Activated naive CD4-positive, alpha-beta T cell (primary cell): ENCODE results near the gene OGDH.
"Not testable (repeated sequence)": the region's sequence is repeated elsewhere in the genome, so short reads cannot be mapped to it uniquely, and the experiment has no call there.

Source experiments
- DNase-seq, 4 experiments: peaks; one replicate each; lab custom pipeline; 2025; lab: John Stamatoyannopoulos, UW

The OGDH gene

DNA sequence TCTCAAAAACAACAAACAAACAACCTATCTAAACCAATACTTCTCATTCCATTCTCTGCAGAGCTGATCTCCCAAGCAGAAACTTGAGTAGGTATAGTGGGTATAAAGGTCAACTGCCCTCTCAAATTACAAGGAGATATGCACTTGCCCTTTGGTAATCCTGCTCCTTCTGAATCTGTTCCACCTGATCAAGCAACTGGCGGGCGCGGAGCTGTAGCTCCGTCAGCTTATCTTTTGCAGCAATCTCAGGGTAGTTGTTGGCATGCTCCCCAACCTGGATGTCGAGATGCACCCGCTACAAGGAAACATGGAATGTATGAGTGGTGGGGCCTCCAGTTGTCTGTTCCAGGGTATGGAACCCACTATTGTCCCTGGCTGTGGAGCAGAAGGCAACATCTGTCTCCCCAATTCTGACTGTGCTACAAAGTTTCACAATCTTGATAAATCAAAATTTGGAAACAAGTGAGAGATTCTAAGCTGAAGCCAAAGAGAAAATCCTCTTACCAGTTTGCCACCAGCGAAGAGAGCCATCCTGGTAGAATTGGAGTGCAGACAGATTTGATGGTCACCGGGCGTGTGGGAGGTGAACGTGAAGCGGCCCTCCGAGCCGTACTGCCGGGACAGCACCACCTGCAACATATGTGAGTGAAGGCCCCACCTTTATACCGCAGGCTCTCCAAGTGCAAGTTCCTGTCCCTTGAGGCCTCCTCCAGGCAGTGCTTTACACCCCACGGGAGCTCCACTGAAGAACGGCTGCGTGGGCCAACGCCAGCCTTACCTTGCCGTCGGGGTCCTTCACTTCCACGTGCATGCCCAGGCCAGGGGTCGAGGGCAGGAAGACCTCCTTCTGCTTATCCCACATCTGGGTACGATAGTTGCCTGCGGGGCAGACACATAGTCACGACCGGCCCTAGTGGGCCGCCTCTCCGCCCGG lies 25.2 kb upstream of the OGDH start:
- peak in 3 of 4 experiments; percentile 17 to 33 (median 28) for DNase-seq

DNA sequence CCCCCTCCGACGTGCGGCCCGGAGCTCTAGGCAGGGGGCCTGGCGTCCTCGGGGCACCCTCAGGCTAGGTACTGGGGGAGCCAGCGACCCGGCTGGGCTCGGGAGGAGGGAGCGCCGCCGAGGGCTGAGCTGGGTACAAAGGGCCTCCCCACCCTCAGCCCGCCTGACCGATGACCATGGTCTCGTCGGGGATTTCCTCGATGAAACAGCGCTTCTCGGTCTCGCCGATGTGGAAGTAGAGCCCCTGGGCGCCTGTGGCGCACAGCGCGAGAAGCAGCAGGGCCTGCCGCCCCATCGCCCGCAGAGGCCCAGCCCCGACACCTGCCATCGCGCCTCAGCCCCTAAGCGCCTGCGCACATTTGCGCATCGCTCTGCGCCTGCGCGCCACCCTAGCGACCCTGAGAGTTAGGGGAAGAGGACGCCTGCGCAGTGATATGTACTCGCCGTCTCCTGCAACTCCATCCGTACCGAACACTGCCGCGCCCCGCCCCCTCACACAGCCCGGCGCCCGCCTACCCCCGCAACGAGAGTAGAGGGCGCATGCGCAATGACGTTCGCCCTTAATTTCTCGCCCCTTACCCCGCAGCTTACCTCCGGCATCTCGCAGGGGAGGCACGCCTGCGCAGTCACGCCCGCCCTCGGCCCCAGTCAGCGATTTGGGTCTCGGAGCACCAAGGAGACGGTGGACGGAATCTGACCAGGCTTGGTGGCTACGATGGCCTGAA lies 24.4 kb upstream of the OGDH start, which contains the start of gene TMED4:
Gene TMED4, minus strand, starts transcription at position 353 of the 725 bp plus-strand sequence. Its CDS starts 25 bp downstream, at position 328.
- DNase-seq = peak; percentile 99 to 100 (median 100)

DNA sequence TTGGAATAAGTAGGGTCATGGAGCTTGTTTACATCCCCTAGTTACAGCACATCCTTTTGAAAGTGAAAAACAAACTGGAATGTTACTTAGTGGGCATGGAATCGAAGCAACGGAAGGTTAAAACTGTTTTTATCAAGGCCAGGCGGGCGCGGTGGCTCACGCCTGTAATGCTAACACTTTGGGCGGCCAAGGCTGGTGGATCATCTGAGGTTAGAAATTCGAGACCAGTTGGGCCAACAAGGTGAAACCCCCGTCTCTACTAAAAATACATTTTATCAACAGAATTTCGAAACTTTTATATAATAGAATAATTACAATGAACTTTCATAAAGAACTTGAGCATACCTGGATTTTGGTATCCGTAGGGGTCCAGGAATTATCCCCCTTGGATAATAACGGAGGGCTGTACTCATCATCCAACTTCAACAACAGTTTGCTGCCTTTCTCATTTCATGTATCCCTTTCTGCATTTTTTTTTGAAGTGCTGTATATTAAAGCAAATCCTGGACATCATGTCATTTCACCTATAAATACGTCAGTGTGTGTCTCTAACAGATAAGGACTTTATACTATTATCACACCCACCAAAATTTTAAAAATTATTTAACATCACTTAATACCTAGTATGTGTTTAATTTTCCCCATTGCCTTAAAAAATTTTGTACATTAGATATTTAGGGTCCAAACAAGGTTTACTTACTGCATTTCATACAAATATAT lies 23.1 kb upstream of the OGDH start:
- DNase-seq = no peak

DNA sequence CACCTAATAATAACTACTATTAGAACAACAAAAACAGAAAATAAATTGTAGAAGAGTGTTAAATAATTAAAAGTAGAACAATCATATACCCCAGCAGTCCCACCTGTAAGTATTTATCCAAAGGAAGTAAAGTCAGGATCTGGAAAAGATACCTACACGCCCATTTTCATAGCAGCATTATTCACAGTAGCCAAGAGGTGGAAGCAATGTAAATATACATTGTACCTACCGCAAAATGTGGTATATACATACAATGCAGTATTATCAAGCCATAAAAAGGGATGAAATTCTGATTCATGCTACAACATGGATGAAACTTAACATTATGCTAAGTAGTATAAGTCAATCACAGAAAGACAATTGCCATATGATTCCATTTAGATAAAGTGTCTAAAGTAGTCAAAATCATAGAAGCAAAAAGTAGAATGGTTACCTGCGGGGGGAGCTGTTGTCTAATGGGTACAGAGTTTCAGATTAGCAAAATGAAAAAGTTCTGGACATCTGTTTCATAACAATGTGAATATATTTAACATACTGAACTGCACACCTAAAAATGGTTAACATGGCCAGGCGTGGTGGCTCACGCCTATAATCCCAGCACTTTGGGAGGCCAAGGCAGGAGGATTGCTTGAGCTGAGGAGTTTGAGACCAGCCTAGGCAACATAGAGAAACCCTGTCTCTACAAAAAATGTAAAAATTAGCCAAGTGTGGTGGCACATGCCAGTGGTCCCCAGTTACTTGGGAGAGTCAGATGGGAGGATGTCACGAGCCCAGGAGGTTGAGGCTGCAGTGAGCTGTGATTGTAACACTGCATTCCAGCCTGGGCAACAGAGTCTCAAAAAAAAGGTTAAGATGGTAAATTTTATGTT lies 18.4 kb upstream of the OGDH start:
- DNase-seq = peak in 2 of 4 experiments; percentile 7 to 16

DNA sequence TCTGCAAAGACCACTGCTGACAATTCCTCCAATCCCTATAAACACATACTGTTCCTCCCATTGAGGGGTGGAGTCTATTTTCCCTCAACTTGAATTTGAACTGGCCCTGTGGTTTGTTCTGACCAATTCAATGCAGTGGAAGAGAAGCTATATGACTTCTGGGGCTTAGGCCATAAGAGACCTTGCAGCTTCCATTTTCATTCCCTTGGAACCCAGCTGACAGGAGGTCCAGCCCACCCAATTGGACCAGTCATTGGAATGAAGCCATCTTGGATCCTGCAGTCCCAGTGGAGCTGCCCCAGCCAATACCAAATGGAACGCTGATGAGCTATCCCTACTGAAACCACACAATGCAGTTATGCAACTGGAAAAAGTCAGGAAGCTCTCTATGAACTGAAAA lies 15.5 kb upstream of the OGDH start:
- DNase-seq = no peak

DNA sequence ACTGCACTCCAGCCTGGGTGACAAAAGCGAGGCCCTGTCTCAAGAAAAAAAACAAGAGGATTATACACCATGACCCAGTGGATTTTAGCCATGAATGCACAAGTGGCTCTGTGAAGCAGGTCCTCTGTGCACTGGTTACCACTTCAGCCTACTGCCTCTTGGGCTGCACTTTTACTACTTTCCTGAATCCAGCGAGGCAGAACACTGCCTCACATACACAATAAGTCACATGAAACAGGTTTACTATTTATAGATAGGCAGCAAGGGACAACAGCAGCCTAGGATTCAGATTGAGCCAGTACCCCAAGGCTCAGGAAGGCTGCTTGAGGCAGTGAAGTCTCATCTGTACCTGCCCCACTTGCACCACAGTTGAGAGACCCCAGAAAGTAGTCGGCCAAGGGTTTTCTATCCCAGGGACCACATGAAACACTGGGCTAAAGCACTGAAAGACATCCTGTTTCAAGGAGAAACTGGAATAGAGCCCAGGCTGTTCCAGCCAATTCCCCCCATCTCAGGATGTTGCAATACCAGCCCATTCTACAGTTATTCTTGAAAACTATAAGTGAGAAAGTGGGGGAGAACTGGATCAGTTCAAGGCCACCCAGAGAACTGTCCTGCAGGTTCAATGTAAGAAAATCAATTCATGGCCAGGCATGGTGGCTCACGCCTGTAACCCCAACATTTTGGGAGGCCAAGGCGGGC lies 10.3 kb upstream of the OGDH start:
- DNase-seq = no peak

DNA sequence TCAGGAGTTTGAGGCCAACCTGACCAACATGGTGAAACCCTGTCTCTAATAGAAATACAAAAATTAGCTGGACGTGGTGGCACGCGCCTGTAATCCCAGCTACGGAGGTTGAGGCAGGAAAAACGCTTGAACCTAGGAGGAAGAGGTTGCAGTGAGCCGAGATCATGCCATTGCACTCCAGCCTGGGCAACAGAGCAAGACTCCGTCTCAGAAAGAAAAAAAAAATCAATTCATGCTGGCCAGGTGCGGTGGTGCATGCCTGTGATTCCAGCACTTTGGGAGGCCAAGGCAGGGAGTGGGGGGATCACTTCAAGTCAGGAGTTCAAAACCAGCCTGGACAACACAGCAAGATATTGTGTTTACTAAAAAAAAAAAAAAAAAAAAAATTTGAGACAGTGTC lies 9.2 kb upstream of the OGDH start:
- DNase-seq = not testable (repeated sequence)

DNA sequence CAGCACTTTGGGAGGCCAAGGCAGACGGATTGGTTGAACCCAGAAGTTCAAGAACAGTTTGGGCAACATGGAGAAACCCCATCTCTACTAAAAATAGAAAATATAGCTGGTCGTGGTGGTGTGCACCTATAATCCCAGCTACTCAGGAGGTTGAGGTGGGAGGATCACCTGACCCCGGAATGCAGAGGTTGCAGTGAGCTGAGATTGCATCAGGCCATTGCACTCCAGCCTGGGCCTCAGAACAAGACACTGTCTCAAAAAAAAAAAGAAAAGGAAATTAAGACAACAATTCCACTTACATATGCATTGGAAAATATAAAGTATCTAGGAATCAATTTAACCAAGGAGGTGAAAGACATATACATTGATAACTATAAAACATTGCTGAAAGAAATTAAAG lies 7.2 kb upstream of the OGDH start:
- no peak for DNase-seq

DNA sequence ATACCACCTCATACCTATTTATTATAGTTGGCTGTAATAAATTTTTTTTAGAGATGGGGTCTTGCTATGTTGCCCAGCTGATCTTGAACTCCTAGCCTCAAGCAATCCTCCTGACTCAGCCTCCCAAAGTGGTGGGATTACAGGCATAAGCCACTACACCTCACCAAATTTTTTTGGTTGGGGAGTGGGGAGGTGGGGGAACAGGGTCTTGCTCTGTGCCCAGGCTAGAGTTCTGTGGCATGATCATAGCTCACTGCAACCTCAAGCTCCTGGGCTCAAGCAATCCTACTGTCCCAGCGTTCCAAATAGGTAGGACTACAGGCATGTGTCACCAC lies 3.9 kb upstream of the OGDH start:
- no peak for DNase-seq

DNA sequence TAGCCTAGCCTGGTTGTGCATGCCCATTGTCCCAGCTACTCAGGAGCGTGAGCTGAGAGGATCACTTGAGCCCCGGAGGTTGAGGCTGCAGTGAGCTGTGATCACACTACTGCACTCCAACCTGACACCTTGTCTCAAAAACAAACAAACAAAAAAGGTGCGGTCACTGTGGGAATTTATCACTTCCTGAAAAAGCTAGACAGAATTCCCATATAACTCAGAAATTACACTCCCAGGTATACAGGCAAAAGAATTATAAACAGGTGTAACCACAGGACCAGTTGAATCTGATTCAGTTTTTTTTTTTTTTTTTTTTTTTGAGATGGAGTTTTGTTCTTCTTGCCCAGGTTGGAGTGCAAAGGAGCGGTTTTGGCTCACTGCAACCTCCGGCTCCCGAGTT lies 3.2 kb upstream of the OGDH start:
- no peak for DNase-seq

DNA sequence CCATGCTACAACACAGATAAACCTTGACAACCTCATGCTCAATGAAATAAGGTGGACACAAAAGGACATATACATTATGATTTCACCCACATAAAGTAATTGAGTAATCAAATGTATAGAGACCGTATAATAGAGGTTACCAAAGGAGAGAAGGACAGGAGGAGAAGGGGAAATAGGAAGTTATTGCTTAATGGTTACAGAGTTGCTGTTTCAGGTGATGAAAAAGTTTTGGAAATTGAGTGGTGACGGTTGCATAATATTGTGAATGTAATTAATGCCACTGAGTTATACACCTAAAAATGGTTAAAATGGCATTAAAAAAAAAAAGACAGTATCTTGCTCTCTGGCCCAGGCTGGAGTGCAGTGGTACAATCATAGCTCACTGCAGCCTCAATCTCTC lies 1.5 kb upstream of the OGDH start:
- DNase-seq = no peak

DNA sequence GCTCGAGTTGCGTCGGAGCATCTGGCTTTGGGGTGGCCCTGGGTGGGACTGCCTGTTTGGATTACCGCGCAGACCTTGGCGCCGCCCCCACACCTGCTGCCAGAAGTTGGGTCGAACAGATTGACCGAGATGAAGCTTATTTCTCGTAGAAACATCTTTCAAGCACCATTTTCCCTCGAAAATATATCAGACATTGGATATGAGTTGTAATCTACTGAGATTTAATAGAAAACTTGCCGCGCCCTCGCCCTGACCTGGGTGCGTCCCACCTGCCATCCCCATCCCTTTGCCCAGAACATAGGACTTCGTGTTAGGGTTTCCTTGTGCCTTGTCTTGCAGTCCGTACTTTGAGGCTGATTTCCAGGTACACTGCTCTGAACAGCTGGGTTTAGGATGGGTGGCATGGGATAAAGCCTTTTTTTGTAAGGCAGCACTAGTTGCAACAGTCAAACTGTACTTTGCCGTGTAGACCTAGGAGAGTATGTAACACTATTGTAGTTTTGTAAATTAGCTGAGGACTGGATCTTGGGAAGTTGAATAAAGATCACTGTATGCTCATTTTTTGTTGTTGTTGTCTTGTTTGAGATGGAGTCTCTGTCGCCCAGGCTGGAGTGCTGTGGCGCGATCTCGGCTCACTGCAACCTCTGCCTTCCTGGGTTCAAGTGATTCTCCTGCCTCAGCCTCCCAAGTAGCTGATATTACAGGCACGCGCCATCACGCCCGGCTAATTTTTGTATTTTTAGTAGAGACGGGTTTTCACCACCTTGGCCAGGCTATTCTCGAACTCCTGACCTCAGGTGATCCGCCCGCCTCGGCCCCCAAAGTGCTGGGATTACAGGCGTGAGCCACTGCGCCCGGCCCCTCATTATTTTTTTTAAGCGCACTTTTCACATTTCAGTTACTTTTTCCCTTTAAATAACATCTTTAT lies 978 bp downstream of the OGDH start:
- no peak for DNase-seq

DNA sequence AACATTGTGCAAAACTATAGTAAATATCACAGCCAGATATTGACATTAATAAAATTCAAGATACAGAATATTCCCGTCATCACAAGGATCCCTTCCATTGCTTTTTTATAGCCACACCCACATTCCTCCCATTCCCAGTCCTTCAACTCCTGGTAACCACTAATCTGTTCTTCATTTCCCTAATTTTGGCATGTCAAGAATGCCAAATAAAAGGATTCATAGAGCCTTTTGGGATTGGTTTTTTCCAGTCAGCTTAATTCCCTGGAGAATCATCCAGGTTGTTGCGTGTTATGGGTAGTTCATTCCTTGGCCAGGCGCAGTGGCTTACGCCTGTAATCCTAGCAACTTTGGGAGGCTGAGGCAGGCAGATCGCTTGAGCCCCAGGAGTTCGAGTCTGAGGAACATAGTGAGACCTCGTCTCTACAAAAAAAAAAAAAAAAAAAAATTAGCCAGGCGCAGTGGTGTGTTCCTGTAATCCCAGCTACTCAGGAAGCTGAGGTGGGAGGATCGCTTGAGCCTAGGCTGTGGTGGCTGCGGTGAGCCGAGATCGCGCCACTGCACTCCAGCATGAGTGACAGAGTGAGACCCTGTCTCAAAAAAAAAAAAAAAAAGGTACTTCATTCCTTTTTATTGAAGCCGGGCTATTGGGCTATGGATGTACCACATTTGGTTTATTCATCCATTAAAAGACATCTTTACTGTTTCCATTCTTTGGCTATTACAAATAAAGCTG lies 2.7 kb downstream of the OGDH start:
- no peak for DNase-seq

DNA sequence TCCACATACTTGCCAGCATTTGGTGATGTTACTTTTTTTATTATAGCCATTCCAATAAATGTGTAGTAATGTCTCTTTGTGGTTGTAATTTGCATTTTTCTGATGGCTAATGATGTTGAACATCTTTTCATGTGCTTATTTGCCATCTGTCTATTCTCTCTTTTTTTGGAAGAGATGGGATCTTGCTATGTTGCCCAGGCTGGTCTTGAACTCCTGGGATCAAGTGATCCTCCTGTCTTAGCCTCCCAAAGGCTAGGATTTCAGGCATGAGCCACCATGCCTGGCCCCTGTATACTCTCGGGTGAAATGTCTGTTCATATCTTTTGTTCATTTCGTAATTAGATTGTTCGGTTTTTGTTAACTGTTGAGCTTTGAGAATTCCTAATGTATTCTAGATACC lies 3.4 kb downstream of the OGDH start:
- DNase-seq = no peak

DNA sequence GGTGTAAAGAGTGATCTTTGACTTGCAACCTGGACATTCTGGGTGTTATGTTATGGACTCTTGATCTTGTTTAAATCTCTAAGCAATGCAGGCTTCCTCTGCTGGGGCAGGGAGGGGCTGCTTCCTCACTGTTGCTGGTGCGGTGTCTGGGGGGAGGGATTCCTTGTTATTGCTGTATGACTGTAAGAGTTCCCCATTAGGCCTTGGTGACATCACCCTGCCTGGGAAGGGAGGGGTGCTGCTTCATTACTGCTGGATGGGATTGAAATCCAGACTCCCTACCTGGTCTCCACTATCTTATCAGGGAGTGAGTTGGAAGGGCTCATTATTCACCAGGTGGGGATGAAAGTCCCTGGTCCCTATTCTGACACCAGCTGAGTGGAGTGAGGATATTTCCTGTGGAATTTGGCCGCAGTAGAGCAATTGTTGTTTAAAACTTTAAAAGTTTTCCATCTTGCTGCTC lies 8.8 kb downstream of the OGDH start:
- DNase-seq = no peak

DNA sequence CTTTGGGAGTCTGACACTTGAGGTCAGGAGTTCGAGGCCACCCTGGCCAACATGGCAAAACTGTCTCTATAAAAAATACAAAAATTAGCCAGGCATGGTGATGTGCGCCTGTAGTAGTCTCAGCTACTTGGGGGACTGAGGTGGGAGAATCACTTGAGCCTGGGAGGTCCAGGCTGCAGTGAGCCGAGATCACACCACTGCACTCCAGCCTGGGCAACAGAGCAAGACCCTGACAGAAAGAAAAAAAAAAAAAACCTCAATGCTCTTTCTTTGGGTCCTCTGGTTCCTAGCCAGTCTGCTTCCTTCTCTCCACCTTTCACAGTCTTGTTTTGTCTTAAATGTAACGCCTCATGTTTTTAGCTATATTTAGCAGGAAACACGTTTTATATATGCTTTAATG lies 9.4 kb downstream of the OGDH start:
- no peak for DNase-seq

DNA sequence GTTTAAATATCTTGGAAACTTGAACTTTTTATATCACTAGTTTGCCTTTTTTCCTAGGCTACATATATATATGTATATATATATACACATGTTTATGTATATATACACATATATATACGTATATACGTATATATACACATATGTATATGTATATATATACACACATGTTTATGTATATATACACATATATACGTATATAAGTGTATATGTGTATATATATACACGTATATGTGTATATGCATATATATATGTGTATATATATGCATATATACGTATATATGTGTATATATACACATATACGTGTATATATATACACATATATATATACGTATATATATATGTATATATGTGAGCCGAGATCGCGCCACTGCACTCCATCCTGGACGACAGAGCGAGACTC lies 10.1 kb downstream of the OGDH start:
- no peak for DNase-seq

DNA sequence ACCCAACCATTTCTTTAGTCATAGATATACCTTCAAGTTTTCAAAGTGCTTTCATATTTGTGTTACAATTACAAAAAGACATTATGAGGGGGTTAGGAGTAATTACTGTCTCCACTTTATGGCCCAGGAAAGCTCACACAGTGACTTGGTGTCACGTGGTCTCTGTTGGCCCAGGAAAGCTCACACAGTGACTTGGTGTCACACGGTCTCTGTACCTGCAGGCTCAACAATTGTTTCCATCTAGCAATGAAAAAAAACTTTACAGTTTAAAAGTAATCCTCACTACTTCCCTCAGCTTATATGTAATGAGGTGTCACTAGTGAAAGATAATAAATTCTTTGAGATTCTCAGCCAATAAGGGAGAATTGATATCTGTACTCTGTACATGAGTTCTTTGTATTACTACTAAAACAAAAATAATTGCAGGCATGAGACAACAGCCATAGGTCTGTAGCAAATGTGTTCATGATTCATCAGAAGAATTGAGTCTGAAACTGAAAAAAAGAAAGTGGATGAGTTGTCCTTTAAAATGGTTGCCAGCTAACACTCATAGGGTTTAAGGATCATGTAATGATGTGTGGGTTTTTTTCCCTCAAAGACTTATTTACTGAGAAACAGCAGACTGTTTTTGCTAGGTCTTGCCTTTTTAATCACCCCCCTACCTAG lies 10.9 kb downstream of the OGDH start:
- no peak for DNase-seq

DNA sequence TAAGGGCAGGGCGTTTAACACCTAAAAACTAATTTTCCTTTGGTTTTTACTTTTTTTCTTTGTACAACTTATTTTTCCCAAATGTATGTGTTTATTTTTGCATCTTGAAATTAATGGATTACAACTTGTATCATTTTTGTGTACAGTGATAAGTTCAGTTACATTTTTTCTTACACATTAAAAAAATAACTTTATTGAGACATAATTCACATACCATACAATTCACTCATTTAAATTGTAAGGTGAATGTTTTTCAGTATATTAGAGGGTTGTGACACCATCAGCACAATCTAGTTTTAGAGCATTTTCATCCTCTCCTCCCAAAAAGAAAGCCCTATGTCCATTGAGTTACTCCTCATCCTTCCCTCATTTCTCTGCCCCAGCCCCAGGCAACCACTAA lies 11.6 kb downstream of the OGDH start:
- DNase-seq = no peak
